SK-N-MC (cell line): ENCODE data around the gene TKT.

ENCODE experiments used
- EZH2 ChIP-seq: fragments of 200-600 bp; sonication (generic); IDR thresholded peaks from one replicate; pipeline ENCODE4 v1.6.1; 2017; ENCODE audit warnings: antibody characterized with exemption
- FOXP2 ChIP-seq: optimal IDR thresholded peaks from 2 replicates; pipeline ENCODE3; 2011; ENCODE audit warnings: mild to moderate bottlenecking, moderate library complexity; ENCODE audit not compliant: insufficient read depth; ENCODE audit errors: extremely low read length, control extremely low read depth
- POLR2AphosphoS5 ChIP-seq: IDR thresholded peaks from 2 replicates; pipeline ENCODE4 v1.6.1; 2012; ENCODE audit warnings: mild to moderate bottlenecking, low read depth, low read length, borderline replicate concordance

- TF ChIP-seq EZH2 (no peak), POLR2AphosphoS5 (no peak), FOXP2 (no peak)
Measured at GRCh38 chr3:53273146-53273670, 17.4 kb upstream of the TKT start.
